Thyroid gland (tissue), 4 donors: Measurements from ENCODE around the gene OGFR.

Source experiments
- POLR2A ChIP-seq, 2 donors: fragments of 450-650 bp; IDR thresholded peaks; one replicate each; pipeline ENCODE4 v1.6.1; 2017; ENCODE audit warnings: antibody characterized with exemption in 2 of 2, mild to moderate bottlenecking in 2 of 2, moderate library complexity in 1 of 2
- TF ChIP-seq, protein P1 (sequence below), 6 experiments: fragments of 200-600 bp in 3 of 6; fragments of 450-650 bp in 3 of 6; sonication (generic) in 3 of 6; IDR thresholded peaks; one replicate each; pipeline ENCODE4 v1.5.1; 2016 to 2019; ENCODE audit warnings: antibody characterized with exemption in 6 of 6, mild to moderate bottlenecking in 2 of 6, inconsistent platforms in 1 of 6, moderate library complexity in 1 of 6

DNA sequence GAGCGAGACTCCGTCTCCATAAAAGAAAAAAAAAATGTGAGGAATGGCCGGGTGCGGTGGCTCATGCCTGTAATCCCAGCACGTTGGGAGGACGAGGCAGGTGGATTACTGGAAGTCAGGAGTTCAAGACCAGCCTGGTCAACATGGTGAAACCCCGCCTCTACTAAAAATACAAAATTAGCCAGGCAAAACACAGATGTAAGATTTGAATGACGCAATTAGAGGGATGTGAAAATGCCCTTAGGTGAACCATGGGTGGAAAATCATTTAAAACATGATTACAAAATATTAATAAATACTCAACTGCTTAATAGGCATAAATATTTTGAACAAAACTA, 33.1 kb downstream of the OGFR start:
- TF ChIP-seq POLR2A (IDR thresholded peaks at IDR 0.05), result no peak
- TF ChIP-seq, protein P1, sequence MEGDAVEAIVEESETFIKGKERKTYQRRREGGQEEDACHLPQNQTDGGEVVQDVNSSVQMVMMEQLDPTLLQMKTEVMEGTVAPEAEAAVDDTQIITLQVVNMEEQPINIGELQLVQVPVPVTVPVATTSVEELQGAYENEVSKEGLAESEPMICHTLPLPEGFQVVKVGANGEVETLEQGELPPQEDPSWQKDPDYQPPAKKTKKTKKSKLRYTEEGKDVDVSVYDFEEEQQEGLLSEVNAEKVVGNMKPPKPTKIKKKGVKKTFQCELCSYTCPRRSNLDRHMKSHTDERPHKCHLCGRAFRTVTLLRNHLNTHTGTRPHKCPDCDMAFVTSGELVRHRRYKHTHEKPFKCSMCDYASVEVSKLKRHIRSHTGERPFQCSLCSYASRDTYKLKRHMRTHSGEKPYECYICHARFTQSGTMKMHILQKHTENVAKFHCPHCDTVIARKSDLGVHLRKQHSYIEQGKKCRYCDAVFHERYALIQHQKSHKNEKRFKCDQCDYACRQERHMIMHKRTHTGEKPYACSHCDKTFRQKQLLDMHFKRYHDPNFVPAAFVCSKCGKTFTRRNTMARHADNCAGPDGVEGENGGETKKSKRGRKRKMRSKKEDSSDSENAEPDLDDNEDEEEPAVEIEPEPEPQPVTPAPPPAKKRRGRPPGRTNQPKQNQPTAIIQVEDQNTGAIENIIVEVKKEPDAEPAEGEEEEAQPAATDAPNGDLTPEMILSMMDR (IDR thresholded peaks at IDR 0.05), result no peak
